ENCODE results near the gene CNTN4. TPM values are rescaled to one million over a fixed set of nuclear protein-coding genes. Genes with fewer than 3 reads are reported as not detected.
"Not testable (repeated sequence)": the region's sequence is repeated elsewhere in the genome, so short reads cannot be mapped to it uniquely, and the experiment has no call there.

CNTN4 gene
- total RNA-seq, 2 donors from 2014 or later: 13.0 to 50.1 TPM

GRCh38 chr3:2517500-2518172 is 419.0 kb downstream of the CNTN4 start:
- TF ChIP-seq CTCF (IDR thresholded peaks at IDR 0.05): no peak
- Histone ChIP-seq H3K9me3 (no peaks in the 10 kb centered on the region), H3K27me3 (no peaks in the 10 kb centered on the region), H3K4me1 (no peaks in the 10 kb centered on the region), H3K27ac (no peak overlapping the region), H3K4me3 (no peak overlapping the region), H3K36me3 (replicated peaks in 1 of 2; ENCODE audit: insufficient read depth in 1 of 2, low read depth in 2 of 2) (no peaks in the 10 kb centered on the region)
- intact Hi-C loops (cut with DNase I): no loop called here
- ATAC-seq: no peak
- 57 to 64% methylated on average over 5 of the region's 5 CpGs for WGBS, 2 donors
- DNase-seq: no peak

GRCh38 chr3:2523281-2523836 is 424.7 kb downstream of the CNTN4 start:
- no peak for ATAC-seq
- Histone ChIP-seq H3K4me1 (no peaks in the 10 kb centered on the region), H3K36me3 (replicated peaks in 1 of 2; ENCODE audit: insufficient read depth in 1 of 2, low read depth in 2 of 2) (no peaks in the 10 kb centered on the region), H3K27ac (no peak overlapping the region), H3K4me3 (no peak overlapping the region), H3K9me3 (no peaks in the 10 kb centered on the region), H3K27me3 (no peaks in the 10 kb centered on the region)
- TF ChIP-seq POLR2A (IDR thresholded peaks at IDR 0.05) (no peak), CTCF (IDR thresholded peaks at IDR 0.05) (no peak)
- WGBS, 2 donors: 20 to 33% methylated on average over 2 of the region's 2 CpGs
- intact Hi-C loops (cut with DNase I): no loop called here
- no peak for DNase-seq

GRCh38 chr3:2525968-2526367 is 427.3 kb downstream of the CNTN4 start:
- H3K36me3 ChIP-seq (replicated peaks in 1 of 2; ENCODE audit: insufficient read depth in 1 of 2, low read depth in 2 of 2): no peaks in the 10 kb centered on the region
- DNase-seq (no peak), ATAC-seq (no peak)
- H3K27me3 ChIP-seq: no peaks in the 10 kb centered on the region
- no peak overlapping the region for H3K27ac ChIP-seq
- WGBS, 2 donors: 55 to 68% methylated on average over 2 of the region's 2 CpGs
- no peak overlapping the region for H3K4me3 ChIP-seq
- intact Hi-C loops (cut with DNase I): no loop called here
- H3K9me3 ChIP-seq: no peaks in the 10 kb centered on the region
- TF ChIP-seq POLR2A (IDR thresholded peaks at IDR 0.05) (no peak), CTCF (IDR thresholded peaks at IDR 0.05) (no peak)
- H3K4me1 ChIP-seq: no peaks in the 10 kb centered on the region

GRCh38 chr3:2526926-2527325 is 428.3 kb downstream of the CNTN4 start:
- intact Hi-C loops (cut with DNase I): no loop called here
- no peak for TF ChIP-seq POLR2A (IDR thresholded peaks at IDR 0.05)
- TF ChIP-seq CTCF (IDR thresholded peaks at IDR 0.05): no peak
- Histone ChIP-seq H3K9me3 (no peaks in the 10 kb centered on the region), H3K27me3 (no peaks in the 10 kb centered on the region), H3K36me3 (replicated peaks in 1 of 2; ENCODE audit: insufficient read depth in 1 of 2, low read depth in 2 of 2) (no peaks in the 10 kb centered on the region), H3K27ac (no peak overlapping the region), H3K4me1 (no peaks in the 10 kb centered on the region), H3K4me3 (no peak overlapping the region)
- ATAC-seq (no peak), DNase-seq (no peak)
- WGBS, 2 donors: 33 to 38% methylated on average over 1 of the region's 1 CpG

GRCh38 chr3:2527328-2527727 is 428.7 kb downstream of the CNTN4 start:
- H3K27me3 ChIP-seq; H3K4me3 ChIP-seq; intact Hi-C loops (cut with DNase I); DNase-seq; ATAC-seq; H3K4me1 ChIP-seq; H3K27ac ChIP-seq; H3K9me3 ChIP-seq; H3K36me3 ChIP-seq (replicated peaks in 1 of 2; ENCODE audit: insufficient read depth in 1 of 2, low read depth in 2 of 2): not testable (repeated sequence)
- WGBS, 2 donors: 47 to 49% methylated on average over 8 of the region's 8 CpGs

GRCh38 chr3:2534767-2535166 is 436.1 kb downstream of the CNTN4 start:
- H3K4me1 ChIP-seq; H3K27ac ChIP-seq; H3K9me3 ChIP-seq; DNase-seq; H3K4me3 ChIP-seq; ATAC-seq; H3K36me3 ChIP-seq (replicated peaks in 1 of 2; ENCODE audit: insufficient read depth in 1 of 2, low read depth in 2 of 2); H3K27me3 ChIP-seq; intact Hi-C loops (cut with DNase I): not testable (repeated sequence)
- 51 to 58% methylated on average over 5 of the region's 6 CpGs for WGBS, 2 donors

Measured in body of pancreas (tissue), 4 donors.